ENCODE results near the gene ATP10B. TPM values are rescaled to one million over a fixed set of nuclear protein-coding genes. Genes with fewer than 3 reads are reported as not detected.

The ATP10B gene
- total RNA-seq, 1 experiment from 2014 or later = not detected

DNA sequence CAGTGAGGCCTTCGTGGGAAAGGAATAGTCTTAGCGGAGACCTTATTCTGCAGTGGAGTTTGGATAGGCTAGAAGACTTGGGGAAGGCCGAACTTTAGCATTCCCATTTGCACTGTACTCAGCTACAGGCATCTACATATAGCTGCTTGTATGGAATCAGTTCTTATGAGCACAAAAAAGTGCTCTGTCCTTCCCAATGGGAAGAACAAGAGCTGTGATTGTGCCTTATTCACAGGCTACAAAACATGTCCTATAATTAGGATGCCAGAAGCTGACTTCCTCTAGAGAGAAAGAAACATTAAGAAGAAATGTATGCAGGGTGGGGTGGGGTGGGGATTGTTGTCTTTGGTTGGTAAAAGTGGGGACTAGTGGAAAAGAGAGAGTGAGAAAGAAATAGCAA lies 154.7 kb downstream of the ATP10B start:
- TF ChIP-seq TCF7L2 (IDR thresholded peaks at IDR 0.05; ENCODE audit: low read depth, low read length) = no peak
- TF ChIP-seq, protein P1, sequence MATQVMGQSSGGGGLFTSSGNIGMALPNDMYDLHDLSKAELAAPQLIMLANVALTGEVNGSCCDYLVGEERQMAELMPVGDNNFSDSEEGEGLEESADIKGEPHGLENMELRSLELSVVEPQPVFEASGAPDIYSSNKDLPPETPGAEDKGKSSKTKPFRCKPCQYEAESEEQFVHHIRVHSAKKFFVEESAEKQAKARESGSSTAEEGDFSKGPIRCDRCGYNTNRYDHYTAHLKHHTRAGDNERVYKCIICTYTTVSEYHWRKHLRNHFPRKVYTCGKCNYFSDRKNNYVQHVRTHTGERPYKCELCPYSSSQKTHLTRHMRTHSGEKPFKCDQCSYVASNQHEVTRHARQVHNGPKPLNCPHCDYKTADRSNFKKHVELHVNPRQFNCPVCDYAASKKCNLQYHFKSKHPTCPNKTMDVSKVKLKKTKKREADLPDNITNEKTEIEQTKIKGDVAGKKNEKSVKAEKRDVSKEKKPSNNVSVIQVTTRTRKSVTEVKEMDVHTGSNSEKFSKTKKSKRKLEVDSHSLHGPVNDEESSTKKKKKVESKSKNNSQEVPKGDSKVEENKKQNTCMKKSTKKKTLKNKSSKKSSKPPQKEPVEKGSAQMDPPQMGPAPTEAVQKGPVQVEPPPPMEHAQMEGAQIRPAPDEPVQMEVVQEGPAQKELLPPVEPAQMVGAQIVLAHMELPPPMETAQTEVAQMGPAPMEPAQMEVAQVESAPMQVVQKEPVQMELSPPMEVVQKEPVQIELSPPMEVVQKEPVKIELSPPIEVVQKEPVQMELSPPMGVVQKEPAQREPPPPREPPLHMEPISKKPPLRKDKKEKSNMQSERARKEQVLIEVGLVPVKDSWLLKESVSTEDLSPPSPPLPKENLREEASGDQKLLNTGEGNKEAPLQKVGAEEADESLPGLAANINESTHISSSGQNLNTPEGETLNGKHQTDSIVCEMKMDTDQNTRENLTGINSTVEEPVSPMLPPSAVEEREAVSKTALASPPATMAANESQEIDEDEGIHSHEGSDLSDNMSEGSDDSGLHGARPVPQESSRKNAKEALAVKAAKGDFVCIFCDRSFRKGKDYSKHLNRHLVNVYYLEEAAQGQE (IDR thresholded peaks at IDR 0.05; ENCODE audit: insufficient read depth in 1 of 2, low read depth in 2 of 2, low read length in 1 of 2) = no peak
- no peak for TF ChIP-seq POLR2AphosphoS5 (IDR thresholded peaks at IDR 0.05; ENCODE audit: low read depth, low read length)
- TF ChIP-seq SIN3A (IDR thresholded peaks at IDR 0.05; ENCODE audit: borderline replicate concordance, insufficient read depth, low read depth, low read length) = no peak
- TF ChIP-seq, protein P2, sequence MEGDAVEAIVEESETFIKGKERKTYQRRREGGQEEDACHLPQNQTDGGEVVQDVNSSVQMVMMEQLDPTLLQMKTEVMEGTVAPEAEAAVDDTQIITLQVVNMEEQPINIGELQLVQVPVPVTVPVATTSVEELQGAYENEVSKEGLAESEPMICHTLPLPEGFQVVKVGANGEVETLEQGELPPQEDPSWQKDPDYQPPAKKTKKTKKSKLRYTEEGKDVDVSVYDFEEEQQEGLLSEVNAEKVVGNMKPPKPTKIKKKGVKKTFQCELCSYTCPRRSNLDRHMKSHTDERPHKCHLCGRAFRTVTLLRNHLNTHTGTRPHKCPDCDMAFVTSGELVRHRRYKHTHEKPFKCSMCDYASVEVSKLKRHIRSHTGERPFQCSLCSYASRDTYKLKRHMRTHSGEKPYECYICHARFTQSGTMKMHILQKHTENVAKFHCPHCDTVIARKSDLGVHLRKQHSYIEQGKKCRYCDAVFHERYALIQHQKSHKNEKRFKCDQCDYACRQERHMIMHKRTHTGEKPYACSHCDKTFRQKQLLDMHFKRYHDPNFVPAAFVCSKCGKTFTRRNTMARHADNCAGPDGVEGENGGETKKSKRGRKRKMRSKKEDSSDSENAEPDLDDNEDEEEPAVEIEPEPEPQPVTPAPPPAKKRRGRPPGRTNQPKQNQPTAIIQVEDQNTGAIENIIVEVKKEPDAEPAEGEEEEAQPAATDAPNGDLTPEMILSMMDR (IDR thresholded peaks at IDR 0.05) = no peak

DNA sequence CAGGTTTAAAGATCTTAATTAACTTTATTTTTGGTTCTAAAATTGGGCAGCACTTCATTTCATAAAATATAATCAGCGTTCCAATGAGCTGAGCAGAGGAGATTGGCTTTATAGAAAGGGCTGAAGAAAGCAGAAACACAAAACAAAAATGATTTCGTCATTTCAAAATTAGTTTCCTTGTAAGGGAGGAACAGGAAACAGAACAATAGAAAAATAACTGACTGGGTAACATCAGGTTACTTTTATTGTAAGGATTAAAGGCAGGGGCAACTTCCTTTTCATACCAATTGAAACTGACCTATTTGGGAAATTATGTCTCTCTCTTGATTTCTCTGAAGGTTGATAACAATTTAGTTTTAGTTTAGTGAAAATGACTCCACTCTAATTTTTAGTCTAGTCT lies 157.1 kb downstream of the ATP10B start:
- Histone ChIP-seq H3K4me1 (ENCODE audit: control insufficient read depth, insufficient read depth, low read length) (no peaks in the 10 kb centered on the region), H3K4me3 (ENCODE audit: low read depth in 2 of 2, low read length in 2 of 2) (no peak overlapping the region), H3K27me3 (ENCODE audit: control insufficient read depth, insufficient read depth, low read length) (no peaks in the 10 kb centered on the region), H3K36me3 (ENCODE audit: control insufficient read depth, insufficient read depth, low read length) (no peaks in the 10 kb centered on the region), H3K9me3 (ENCODE audit: control insufficient read depth, insufficient read depth, low read depth, low read length) (no peaks in the 10 kb centered on the region), H3K27ac (ENCODE audit: low read length) (no peak overlapping the region)
- BruUV-seq (replicated peaks) = no TSS peak
- POLR2A ChIA-PET = no interaction called here
- DNase-seq (ENCODE audit: low read depth, low spot score) = no peak
- intact Hi-C loops (cut with micrococcal nuclease; ENCODE audit: unreplicated experiment) (no loop called here), in situ Hi-C loops (cut with HindIII; ENCODE audit: low pct_unique_long_range_greater_than_20kb, low sequenced_read_pairs) (no loop called here)
- no peak for TF ChIP-seq TCF7L2 (IDR thresholded peaks at IDR 0.05; ENCODE audit: low read depth, low read length)
- TF ChIP-seq, protein P2 (IDR thresholded peaks at IDR 0.05) = no peak
- TF ChIP-seq POLR2AphosphoS5 (IDR thresholded peaks at IDR 0.05; ENCODE audit: low read depth, low read length) = no peak
- no peak for TF ChIP-seq SIN3A (IDR thresholded peaks at IDR 0.05; ENCODE audit: borderline replicate concordance, insufficient read depth, low read depth, low read length)
- CTCF ChIA-PET = no interaction called here
- ATAC-seq = no peak

More for the DNA sequence above, 154.7 kb downstream of the ATP10B start:
- Histone ChIP-seq H3K4me3 (ENCODE audit: low read depth in 2 of 2, low read length in 2 of 2) (no peak overlapping the region), H3K27me3 (ENCODE audit: control insufficient read depth, insufficient read depth, low read length) (no peaks in the 10 kb centered on the region), H3K36me3 (ENCODE audit: control insufficient read depth, insufficient read depth, low read length) (no peaks in the 10 kb centered on the region), H3K9me3 (ENCODE audit: control insufficient read depth, insufficient read depth, low read depth, low read length) (no peaks in the 10 kb centered on the region), H3K27ac (ENCODE audit: low read length) (no peak overlapping the region), H3K4me1 (ENCODE audit: control insufficient read depth, insufficient read depth, low read length) (no peaks in the 10 kb centered on the region)
- ChIA-PET CTCF (no interaction called here), POLR2A (interaction anchor here (0.8 kb wide), 1 partner anchor 78 kb away, joined by 4 read pairs; no protein-coding TSS in a partner anchor)
- intact Hi-C loops (cut with micrococcal nuclease; ENCODE audit: unreplicated experiment) (no loop called here), in situ Hi-C loops (cut with HindIII; ENCODE audit: low pct_unique_long_range_greater_than_20kb, low sequenced_read_pairs) (no loop called here)
- no peak for ATAC-seq
- BruUV-seq (replicated peaks) = no TSS peak
- DNase-seq (ENCODE audit: low read depth, low spot score) = no peak
